Skeletal muscle tissue (tissue), 4 donors: ENCODE measurements around the gene HCFC1R1. TPM values are rescaled to one million over a fixed set of nuclear protein-coding genes. Genes with fewer than 3 reads are reported as not detected.

ENCODE experiments used
- H3K27ac ChIP-seq: one replicate; pipeline ENCODE4 v1.7.0; 2013; ENCODE audit warnings: mild to moderate bottlenecking, low read depth, low read length, inconsistent platforms
- H3K27me3 ChIP-seq, 3 donors: one replicate each; pipeline ENCODE4 v1.7.0; 2013; ENCODE audit warnings: low read length in 3 of 3; ENCODE audit not compliant: control insufficient read depth in 3 of 3, insufficient read depth in 3 of 3
- H3K36me3 ChIP-seq, 3 donors: one replicate each; pipeline ENCODE4 v1.7.0; 2013; ENCODE audit warnings: low read length in 3 of 3; ENCODE audit not compliant: control insufficient read depth in 3 of 3, insufficient read depth in 3 of 3
- H3K4me1 ChIP-seq, 3 donors: one replicate each; pipeline ENCODE4 v1.7.0; 2013; ENCODE audit warnings: low read length in 3 of 3, mild to moderate bottlenecking in 3 of 3; ENCODE audit not compliant: control insufficient read depth in 3 of 3, insufficient read depth in 3 of 3
- H3K4me3 ChIP-seq, 3 donors: one replicate each; pipeline ENCODE4 v1.7.0; 2013; ENCODE audit warnings: low read length in 3 of 3
- H3K9ac ChIP-seq, 3 donors: one replicate each; pipeline ENCODE4 v1.7.0; 2013; ENCODE audit warnings: low read length in 3 of 3, mild to moderate bottlenecking in 3 of 3, moderate library complexity in 2 of 3, low read depth in 1 of 3
- H3K9me3 ChIP-seq, 3 donors: one replicate each; pipeline ENCODE4 v1.7.0; 2013; ENCODE audit warnings: low read length in 3 of 3; ENCODE audit not compliant: control insufficient read depth in 3 of 3
- total RNA-seq: library from RNA; depleted of rRNA; stranded (reverse); fragments of >200 nt; gene quantifications from one replicate; pipeline ENCODE4 v1.2.3, GENCODE V29; 2014
- donor health status: Osteomylitis.

The HCFC1R1 gene
- total RNA-seq, 1 donor from 2014 or later: 14.1 TPM

DNA sequence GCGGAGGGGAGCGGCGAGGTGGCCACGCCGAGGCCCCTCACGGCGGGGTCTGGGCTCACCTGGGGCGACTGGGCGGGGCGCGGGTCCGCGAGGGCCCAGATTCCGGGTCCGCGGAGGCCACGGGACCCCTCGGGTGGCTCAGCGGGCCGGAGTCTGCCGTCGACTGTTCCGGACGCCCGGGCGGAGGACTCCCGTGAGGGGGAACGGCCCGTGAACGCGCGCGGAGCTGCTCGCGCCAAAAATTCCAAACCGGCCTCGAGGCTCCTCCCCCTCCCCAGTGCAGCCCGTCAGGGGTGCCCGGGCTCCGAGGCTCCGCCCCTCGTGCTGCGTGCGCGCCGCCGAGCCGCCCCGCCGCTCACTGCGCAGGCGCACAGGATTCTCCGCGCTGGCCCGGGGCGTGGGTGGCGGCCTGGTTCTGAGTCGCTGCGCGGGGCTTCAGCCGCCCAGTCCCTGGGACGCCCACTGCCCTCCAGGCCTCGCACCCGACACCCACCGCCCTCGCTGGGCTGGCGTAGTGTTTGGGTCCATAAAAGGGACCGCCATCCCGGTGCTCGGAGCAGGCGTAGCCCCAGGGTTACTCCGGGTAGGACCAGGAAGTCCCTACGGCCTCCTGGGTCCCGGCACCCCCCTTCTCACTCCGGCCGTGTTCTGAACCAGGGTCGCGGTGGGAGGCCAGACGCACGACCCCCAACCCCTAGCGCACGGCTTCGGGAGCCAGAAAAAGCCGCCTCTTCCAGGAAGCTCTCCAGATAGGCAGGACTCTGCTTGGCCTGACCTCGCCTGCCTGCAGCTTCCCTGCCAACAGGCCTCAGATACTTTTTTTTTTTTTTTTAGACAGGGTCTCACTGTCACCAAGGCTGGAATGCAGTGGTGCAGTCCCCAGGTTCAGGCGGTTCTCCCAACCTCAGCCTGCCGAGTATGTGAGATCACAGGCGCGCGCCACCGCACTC is 43.2 kb downstream of the HCFC1R1 start, which contains the start of gene PKMYT1:
PKMYT1 (minus strand) TSS at position 220 of the 950 bp plus-strand sequence. CDS start 789 bp downstream, outside the sequence.
- Histone ChIP-seq H3K4me1 (peaks cover 16 to 31% (median 22%) of the 10 kb centered on the region in 3 donors), H3K9me3 (no peaks in the 10 kb centered on the region), H3K36me3 (no peaks in the 10 kb centered on the region), H3K9ac (peak within 1 kb of the TSS; percentile 90 to 97 (median 95)), H3K27ac (peak within 1 kb of the TSS; percentile 71), H3K4me3 (peak within 1 kb of the TSS; percentile 82 to 98 (median 93)), H3K27me3 (peaks cover 5 to 10% (median 7%) of the 10 kb centered on the region in 3 donors)

DNA sequence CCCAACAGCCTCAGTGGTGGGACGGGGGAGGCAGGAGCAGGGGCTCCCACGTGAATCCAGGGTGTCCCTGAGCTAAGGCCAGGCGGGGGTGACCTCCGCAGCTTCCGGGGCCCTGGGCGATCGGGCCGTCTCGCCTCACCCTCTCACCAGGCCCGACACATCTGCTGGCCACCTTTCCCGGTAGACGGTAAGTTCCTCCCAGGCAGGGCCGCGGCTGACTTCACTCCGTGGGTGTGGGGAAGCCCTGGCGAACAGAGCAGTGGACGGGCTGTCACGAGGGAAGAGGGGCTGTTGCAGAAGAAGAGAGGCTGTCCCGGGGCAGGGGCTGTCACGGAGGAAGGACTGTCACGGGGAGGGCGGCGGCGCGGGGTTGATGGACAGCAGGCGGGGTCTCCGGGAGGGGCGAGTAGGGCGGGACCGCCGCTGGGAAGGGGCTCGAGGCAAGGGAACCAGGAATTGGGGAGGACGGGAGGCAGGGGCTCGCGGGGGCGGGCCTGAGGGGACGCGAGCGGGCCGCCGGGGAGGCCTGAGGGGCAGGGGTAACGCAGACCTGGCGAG is 44.0 kb downstream of the HCFC1R1 start:
- Histone ChIP-seq H3K4me3 (peak overlapping the region in 2 of 3 donors; percentile 68 to 98), H3K27ac (no peak overlapping the region), H3K27me3 (peaks cover 5 to 10% (median 7%) of the 10 kb centered on the region in 3 donors), H3K4me1 (peaks cover 10 to 25% (median 14%) of the 10 kb centered on the region in 3 donors), H3K36me3 (no peaks in the 10 kb centered on the region), H3K9me3 (no peaks in the 10 kb centered on the region), H3K9ac (no peak overlapping the region)

DNA sequence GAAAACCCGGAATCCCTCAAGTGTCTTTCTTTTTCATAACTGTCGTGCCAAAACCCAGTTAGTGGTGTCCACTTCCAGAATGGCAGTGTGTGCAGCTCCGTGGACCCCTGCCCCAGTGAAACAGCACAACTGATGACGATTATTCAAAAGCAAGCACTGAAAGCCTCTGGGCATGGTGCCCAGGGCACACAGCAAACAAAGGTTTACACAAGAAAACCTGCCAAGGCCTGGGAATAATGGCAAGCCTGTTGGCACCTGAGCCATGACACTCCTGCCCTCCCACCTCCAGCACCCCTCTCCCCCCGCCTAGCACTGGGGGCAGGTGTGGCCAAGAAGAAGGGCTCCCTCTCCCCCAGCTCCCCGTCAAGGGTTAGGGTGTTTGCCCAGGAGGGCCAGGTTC is 46.3 kb downstream of the HCFC1R1 start:
- Histone ChIP-seq H3K27ac (no peak overlapping the region), H3K9me3 (no peaks in the 10 kb centered on the region), H3K4me1 (peaks cover 12 to 26% (median 14%) of the 10 kb centered on the region in 3 donors), H3K36me3 (peaks cover 0 to under 1% (median 0%) of the 10 kb centered on the region in 3 donors), H3K27me3 (peaks cover 5 to 10% (median 7%) of the 10 kb centered on the region in 3 donors), H3K9ac (no peak overlapping the region), H3K4me3 (no peak overlapping the region)

DNA sequence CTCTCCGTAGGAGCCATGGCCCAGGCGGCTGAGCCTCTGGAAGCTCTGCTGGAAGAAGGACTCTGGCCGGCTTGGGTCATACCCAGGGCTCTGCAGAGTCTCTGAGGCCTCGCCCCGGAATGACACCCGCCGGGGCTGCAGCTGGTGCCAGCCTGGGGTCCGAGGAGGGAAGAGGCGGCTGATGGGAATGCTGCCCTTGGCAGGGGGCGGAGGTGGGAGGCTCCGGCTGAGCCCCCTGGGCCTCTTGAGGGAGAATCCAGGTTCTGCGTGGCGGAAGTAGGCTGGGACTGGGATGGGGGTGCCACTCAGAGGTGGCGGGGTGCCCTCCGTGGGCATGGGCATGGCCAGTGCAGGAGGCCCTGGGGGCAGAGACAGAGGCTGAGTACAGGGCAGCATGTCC is 47.1 kb downstream of the HCFC1R1 start:
- no peak overlapping the region for H3K27ac ChIP-seq
- no peaks in the 10 kb centered on the region for H3K9me3 ChIP-seq
- H3K4me1 ChIP-seq: peaks cover 12 to 29% (median 19%) of the 10 kb centered on the region in 3 donors
- H3K4me3 ChIP-seq: no peak overlapping the region
- peaks cover 5 to 10% (median 7%) of the 10 kb centered on the region in 3 donors for H3K27me3 ChIP-seq
- H3K36me3 ChIP-seq: peaks cover 0 to 7% (median 4%) of the 10 kb centered on the region in 3 donors
- no peak overlapping the region for H3K9ac ChIP-seq

DNA sequence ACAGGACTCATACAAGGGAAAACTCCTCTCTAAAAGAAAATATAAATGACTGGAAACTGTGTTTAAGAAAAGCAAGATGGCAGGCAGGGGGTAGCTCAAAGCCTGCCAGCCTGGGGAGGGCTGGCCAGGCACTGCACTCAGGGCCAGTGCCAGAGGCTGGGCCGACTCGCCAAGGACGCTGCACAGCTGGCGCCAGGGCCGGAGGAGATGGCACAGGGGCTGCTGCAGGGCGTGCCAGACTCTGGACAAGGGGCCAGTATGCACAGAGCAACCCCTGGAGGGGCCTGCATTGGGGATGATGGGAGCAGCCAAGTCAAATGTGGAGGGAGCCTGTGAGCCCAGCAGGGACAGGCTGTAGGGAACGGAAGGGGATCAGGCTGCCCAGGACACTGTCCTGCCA is 47.5 kb downstream of the HCFC1R1 start:
- Histone ChIP-seq H3K9me3 (no peaks in the 10 kb centered on the region), H3K27me3 (peaks cover 5 to 10% (median 7%) of the 10 kb centered on the region in 3 donors), H3K4me3 (no peak overlapping the region), H3K4me1 (peaks cover 12 to 34% (median 20%) of the 10 kb centered on the region in 3 donors), H3K9ac (no peak overlapping the region), H3K36me3 (peaks cover 0 to 7% (median 4%) of the 10 kb centered on the region in 3 donors), H3K27ac (no peak overlapping the region)

DNA sequence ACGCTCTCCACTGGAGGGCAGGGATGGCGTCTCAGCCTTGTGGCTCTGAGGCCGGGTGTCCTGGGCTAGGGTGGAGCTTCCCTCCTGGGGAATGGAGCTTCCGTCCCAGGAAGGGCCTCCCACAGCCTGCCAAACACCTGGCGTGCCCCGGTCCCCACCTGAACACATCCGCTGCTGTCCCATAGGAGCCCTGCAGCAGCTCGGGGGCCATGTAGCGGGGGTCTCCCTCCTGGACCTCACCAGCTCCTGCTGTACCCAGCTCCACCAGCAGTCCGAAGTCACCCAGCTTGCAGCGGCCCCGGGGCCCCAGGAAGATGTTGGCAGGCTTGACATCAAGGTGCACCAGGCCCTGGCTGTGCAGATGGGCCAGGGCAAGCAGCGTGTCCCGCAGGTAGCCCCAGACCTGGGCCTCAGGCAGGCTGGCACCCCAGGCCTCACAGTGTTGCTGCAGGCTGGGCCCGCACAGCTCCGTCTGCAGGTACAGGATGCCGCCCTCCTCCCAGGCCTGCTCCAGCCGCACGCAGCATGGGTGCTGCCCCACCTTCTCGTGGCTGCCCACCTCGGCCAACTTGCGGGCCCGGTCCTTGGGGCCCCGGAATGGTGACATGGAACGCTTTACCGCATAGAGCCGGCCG is 48.5 kb downstream of the HCFC1R1 start:
- Histone ChIP-seq H3K4me1 (peaks cover 14 to 38% (median 26%) of the 10 kb centered on the region in 3 donors), H3K9me3 (no peaks in the 10 kb centered on the region), H3K4me3 (no peak overlapping the region), H3K27me3 (peaks cover 5 to 10% (median 7%) of the 10 kb centered on the region in 3 donors), H3K9ac (no peak overlapping the region), H3K36me3 (peaks cover 0 to 7% (median 4%) of the 10 kb centered on the region in 3 donors), H3K27ac (no peak overlapping the region)

DNA sequence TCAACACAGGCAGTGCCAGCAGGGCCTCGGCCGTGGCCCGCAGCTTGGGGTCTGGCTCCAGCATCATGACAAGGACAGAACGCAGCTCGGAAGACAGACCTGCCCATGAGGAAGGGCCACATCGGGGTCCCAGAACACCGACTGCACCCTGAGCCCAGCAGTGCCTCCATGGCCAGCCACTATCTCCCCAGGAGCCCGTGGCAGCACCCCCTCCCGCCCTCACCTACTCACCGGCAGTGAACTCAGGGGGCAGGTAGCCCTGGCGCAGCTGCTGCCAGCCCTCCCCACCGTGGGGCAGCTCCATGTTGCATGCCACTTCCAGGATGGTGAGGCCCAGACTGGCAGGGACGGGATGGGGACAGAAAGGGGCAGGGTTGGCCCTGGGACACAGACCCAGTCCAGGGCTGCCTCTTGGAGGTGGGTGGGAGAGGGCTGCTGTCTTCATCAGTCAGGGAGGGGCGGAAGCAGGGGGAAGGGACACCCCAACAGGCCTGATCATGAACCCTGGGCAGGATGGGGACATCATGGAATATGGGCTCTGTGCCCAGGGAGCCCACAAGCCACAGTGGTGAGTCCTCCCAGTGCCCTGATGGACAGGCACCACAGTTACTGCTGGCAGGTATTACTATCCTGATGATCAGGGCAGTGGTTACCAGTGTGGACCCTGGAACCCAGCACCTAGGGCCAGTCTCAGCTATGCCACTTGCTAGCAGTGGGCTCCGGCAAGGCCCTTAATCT is 49.3 kb downstream of the HCFC1R1 start:
- H3K27ac ChIP-seq: no peak overlapping the region
- H3K4me3 ChIP-seq: no peak overlapping the region
- peaks cover 15 to 39% (median 28%) of the 10 kb centered on the region in 3 donors for H3K4me1 ChIP-seq
- peaks cover 0 to 7% (median 4%) of the 10 kb centered on the region in 3 donors for H3K36me3 ChIP-seq
- H3K27me3 ChIP-seq: peaks cover 2 to 6% (median 3%) of the 10 kb centered on the region in 3 donors
- no peaks in the 10 kb centered on the region for H3K9me3 ChIP-seq
- H3K9ac ChIP-seq: no peak overlapping the region

DNA sequence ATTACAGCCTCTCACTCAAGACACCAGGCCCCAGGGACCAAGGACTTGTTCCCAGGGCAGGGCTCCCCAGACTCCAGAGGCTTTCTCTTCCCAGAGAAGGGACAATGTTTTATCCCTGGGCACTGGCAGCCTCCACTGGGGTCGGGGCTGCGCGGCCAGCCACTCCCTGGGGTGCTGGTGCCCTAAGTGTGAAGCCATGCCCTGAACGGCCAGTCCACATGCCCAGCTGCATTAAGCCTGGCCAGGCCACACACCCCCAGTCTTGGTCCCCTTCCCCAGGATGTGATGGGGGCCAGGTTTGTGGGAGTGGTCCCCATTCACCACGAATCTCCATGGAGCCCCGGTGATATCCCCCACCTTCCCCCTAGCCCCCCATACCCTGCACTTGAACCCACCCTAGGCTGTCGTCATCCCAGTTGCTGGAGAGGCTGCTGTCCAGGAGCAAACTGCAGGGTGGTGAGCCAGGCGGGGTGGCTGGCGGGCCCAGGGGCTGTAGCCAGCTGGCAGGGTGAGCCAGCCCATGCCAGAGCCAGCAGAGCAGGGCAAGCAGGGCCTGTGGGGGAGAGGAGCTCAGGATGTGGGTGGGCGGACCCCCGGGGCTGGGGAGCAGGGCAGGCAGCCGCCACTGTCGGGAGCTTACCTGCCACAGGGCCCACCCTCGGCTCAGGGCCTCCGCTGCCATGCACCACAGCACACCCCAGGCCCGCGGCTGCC is 50.0 kb downstream of the HCFC1R1 start:
- Histone ChIP-seq H3K4me3 (no peak overlapping the region), H3K27me3 (peaks cover 2 to 3% (median 2%) of the 10 kb centered on the region in 3 donors)

More for the DNA sequence above, 50.0 kb downstream of the HCFC1R1 start:
- Histone ChIP-seq H3K9ac (no peak overlapping the region), H3K4me1 (peaks cover 17 to 41% (median 30%) of the 10 kb centered on the region in 3 donors), H3K36me3 (peaks cover 0 to 7% (median 4%) of the 10 kb centered on the region in 3 donors), H3K27ac (no peak overlapping the region), H3K9me3 (no peaks in the 10 kb centered on the region)
